Islet of Langerhans (tissue), 1 donor: ENCODE measurements around the gene ZBTB21.
"Not testable (repeated sequence)": the region's sequence is repeated elsewhere in the genome, so short reads cannot be mapped to it uniquely, and the experiment has no call there.

Experiments used
- FAIRE-seq: peaks from one replicate; lab custom pipeline; 2011; peaks lifted over from hg19 to GRCh38; lab: Jason Lieb, UNC

The ZBTB21 gene

DNA sequence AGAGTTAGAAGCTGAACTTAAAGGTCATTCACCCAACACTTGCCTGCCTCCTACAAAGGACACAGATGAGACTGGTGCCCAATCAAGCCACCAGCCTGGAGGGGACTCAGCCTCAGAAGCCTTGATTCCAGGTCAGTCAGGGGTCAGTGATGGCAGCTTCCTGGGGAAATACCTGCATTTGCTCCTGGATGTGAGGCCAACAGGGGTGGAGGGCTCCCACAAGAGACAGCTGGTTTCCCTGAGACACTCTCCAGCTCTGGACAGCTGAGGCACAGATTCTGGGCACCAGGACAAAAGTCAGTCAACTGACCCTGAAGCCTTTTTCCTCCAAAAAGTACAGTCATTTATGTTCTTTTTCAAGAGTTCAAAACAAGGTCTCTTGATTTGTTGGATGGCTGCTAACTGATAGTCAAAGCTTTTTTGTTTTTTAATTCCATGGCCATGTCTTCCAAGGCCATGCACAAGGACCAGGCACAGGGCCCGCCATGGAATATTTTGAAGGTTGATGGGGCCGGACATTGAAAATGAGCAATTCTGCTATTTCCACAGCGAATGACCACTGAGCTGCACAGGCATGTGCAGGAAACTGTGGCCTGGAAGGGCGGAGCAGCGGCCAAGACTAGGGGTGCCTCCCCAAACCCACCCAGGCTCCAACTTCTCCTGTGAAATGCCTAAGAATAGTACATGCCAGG is 58.1 kb downstream of the ZBTB21 start:
- no peak for FAIRE-seq

GRCh38 chr21:41950941-41951351 is 59.2 kb downstream of the ZBTB21 start:
- FAIRE-seq = no peak

GRCh38 chr21:41949631-41950030 is 60.5 kb downstream of the ZBTB21 start:
- not testable (repeated sequence) for FAIRE-seq

GRCh38 chr21:41948901-41949300 is 61.3 kb downstream of the ZBTB21 start:
- FAIRE-seq = no peak

DNA sequence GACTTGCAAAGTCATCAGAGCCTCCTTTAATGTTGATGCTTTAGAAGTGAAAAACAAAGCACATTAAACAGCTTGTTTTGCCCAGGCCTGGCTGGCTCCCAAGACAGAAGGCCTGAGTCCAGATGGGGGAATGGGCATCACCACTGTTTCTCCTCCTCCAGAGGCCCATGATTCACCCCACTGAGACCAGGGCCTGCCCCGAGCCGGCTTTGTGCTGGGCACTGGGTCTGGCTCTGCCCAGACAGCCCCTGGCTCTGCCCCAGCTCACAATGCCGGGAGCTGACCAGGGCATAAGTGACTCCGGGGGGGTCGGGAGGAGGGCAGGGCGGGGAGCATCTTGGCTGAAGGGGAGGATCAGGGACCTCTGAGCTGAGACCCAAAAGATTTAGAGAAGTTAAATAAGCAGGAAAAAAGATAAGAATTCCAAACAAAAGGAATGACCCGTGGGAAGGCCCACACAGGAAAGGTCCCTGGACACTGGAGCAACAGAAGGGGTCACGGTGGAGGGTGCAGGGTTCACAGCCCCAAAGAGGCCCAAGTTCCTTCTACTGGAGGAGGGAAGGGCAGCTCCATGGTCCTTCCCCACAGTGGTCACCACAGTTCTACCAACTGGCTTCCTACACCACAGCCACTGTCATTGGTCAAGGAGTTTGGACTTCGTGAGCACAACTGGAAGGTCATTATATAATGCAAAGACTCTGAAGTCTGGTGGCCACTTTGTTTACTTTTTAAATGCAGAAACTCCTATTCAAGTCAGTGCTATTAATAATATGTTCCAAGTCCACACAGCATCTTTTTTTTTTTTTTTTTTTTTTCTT is 61.9 kb downstream of the ZBTB21 start:
- FAIRE-seq = no peak

DNA sequence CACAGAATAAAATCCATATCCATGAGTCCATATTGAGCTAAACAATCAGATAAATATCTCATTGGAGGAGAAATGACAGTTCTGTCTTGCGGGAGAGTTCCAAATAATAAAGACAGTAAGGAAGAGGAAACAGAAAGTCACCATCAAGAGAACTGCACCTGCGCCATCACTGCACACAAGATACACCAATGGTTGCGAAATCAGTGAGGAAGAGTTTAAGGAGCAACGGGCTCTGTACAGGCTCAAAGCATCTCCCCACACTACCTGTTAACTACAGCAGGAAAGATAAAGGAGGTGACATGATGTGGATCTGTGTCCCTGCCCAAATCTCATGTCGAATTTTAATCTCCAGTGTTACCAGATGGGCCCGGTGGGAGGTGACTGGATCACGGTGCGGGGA is 64.2 kb downstream of the ZBTB21 start:
- no peak for FAIRE-seq

DNA sequence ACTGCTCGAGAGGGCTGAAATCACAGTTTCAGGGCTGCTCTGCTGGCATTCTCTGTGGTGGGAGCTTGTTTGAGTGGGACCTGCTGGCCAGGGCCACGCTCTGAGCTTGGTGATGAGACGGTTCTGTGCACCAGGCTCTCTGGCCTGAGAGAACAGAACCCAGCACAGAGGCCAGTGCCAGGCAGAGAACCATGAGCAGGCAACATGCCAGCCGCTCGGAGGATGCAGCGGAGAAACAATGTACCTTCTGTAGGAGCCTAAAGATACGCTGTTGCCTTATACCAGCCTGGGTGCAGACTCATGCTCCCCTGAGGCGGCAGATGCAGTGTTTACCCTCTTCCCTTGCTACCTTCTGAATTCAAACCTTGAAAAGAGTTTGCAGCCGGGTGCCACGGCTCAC is 66.3 kb downstream of the ZBTB21 start:
- FAIRE-seq = no peak

- FAIRE-seq = no peak
Observed at GRCh38 chr21:41942457-41942856, 67.7 kb downstream of the ZBTB21 start.

DNA sequence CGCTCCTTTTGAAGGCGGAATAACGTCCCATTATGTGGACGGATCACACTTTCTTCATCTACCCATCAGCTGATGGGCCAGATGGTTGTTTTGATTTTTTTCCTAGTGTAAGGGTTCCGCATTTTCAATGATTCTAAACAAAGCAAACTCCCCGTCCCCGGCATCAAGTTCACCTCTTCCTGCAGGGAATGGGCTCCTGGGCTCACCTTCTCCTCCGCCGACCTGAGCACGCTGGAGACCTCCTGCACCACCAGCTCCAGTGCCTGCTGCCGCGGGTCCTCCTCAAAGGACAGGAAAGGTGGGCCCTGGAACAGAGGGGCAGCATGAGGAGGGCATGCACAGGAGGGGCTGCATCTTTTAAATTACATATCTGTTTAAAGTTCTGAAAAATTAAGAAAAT is 68.2 kb downstream of the ZBTB21 start:
- FAIRE-seq = no peak

DNA sequence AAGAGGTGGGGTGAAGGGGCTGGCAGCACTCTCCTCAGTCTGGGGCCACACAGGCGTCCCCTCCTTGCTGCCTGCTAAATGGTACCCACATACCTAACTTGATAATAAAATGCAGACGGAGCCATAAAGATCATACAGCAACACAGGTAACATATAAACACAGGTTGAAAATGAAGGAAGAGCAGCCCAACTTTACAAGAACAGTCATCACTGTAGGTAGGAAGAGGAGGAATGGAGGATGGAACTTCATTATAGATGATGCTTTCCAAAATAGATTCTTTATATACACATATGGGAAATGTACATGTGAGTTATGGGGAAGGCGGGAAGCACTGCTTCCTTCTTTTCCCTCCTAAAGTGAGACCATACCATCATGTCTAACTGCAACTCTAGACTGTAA is 69.7 kb downstream of the ZBTB21 start:
- no peak for FAIRE-seq

DNA sequence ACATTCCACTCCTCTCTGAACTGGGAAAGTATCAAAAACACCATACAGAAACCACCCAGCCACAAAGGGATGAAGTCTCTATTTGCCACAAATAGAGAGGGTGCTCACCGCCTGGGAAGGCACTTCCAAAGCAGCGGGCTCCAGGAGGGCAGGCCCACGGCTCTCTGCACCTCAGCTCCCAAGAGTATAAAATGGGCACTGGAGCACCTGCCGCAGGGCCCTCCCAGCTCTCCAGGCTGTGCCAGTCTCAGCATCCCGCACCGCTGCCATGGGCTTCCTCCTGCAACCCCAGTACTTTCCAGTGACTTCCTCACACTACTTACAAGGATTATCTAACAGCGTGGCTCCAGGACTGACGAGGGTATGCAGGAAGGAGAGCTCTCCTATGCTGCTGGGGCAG is 70.8 kb downstream of the ZBTB21 start:
- FAIRE-seq = no peak
